ENCODE results near the gene RIMKLB. TPM values are rescaled to one million over a fixed set of nuclear protein-coding genes. Genes with fewer than 3 reads are reported as not detected.
A peak's percentile ranks its signal among the peaks of the same experiment; 100 is the strongest.

RIMKLB gene
- polyA plus RNA-seq, 1 experiment: 22.0 TPM

- no peaks in the 10 kb centered on the region for H3K27me3 ChIP-seq (ENCODE audit: control insufficient read depth, insufficient read depth, low read length)
- no peak overlapping the region for H3K27ac ChIP-seq (ENCODE audit: low read depth, low read length)
- ChIA-PET CTCF (no interaction called here), POLR2A (no interaction called here)
- no peaks in the 10 kb centered on the region for H3K9me3 ChIP-seq (ENCODE audit: control insufficient read depth, insufficient read depth, low read length)
- no peak overlapping the region for H3K4me3 ChIP-seq (ENCODE audit: low read depth, low read length)
- TF ChIP-seq, protein P1, sequence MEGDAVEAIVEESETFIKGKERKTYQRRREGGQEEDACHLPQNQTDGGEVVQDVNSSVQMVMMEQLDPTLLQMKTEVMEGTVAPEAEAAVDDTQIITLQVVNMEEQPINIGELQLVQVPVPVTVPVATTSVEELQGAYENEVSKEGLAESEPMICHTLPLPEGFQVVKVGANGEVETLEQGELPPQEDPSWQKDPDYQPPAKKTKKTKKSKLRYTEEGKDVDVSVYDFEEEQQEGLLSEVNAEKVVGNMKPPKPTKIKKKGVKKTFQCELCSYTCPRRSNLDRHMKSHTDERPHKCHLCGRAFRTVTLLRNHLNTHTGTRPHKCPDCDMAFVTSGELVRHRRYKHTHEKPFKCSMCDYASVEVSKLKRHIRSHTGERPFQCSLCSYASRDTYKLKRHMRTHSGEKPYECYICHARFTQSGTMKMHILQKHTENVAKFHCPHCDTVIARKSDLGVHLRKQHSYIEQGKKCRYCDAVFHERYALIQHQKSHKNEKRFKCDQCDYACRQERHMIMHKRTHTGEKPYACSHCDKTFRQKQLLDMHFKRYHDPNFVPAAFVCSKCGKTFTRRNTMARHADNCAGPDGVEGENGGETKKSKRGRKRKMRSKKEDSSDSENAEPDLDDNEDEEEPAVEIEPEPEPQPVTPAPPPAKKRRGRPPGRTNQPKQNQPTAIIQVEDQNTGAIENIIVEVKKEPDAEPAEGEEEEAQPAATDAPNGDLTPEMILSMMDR (IDR thresholded peaks at IDR 0.05; ENCODE audit: low read depth, low read length): no peak
- no peak for DNase-seq (ENCODE audit: low read depth, low spot score)
Measured at GRCh38 chr12:8821591-8821990, 123.8 kb downstream of the RIMKLB start.

DNA sequence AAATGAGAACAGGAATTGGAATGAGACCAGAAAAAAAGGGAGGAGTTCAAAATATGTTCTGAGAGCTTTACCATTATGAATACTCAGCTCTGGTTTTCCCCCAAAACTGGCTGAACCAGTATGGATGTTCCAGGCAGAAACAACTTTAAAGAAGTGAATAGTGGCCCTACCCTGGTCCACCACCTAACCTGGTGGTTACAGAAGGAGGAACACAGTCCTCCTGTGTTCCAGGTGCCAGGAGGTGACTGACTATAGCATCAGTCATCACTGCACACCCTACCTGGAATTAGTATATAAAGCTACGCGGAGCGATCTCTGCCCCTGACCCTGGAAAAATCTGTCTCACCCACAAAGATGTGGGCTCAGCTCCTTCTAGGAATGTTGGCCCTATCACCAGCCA is 124.5 kb downstream of the RIMKLB start, which contains the start of gene A2ML1:
TSS of gene A2ML1 (plus strand) at position 324 of the 400 bp plus-strand sequence. CDS start at position 355, 31 bp downstream.
- Histone ChIP-seq H3K9me3 (ENCODE audit: control insufficient read depth, insufficient read depth, low read length) (no peaks in the 10 kb centered on the region), H3K27ac (ENCODE audit: low read depth, low read length) (no peak within 1 kb of the TSS), H3K27me3 (ENCODE audit: control insufficient read depth, insufficient read depth, low read length) (no peaks in the 10 kb centered on the region), H3K4me3 (ENCODE audit: low read depth, low read length) (no peak within 1 kb of the TSS)
- TF ChIP-seq, protein P1 (IDR thresholded peaks at IDR 0.05; ENCODE audit: low read depth, low read length): no peak
- no peak for DNase-seq (ENCODE audit: low read depth, low spot score)
- ChIA-PET POLR2A (no interaction called here), CTCF (interaction anchor here (0.8 kb wide), 1 partner anchor 141 kb away, joined by 5 read pairs; no protein-coding TSS in a partner anchor)

DNA sequence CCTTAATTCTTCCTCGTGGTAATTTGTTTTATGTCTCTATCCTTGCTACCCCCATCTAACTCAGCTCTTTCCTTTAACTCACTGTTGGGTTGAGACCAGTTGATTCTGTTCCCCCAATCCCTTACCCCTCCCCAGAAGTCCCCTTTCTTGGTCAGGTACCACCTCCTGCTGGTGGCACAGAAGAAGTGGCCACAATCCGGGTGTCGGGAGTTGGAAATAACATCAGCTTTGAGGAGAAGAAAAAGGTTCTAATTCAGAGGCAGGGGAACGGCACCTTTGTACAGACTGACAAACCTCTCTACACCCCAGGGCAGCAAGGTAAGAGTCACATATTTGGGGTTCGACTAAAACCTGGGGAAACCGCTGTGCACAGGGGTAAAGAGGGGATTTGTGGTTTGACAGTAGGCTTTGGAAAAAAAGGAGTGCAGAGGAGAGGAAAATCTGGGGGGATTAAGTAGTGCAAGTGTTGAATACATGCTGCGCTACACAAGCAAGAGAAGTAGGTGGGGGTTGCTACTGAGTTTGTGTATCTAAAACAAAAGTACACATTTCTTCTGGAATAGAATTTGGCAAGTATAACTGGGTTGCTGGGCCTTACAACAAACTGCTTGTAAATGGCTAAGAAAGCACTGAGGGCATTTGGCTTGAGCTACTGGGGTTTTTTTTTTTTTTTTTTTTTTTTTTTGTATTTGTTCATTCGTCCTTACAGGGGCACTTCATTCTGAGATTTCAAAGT is 125.9 kb downstream of the RIMKLB start:
- ChIA-PET POLR2A (no interaction called here), CTCF (interaction anchor here (0.6 to 3.8 kb wide), 21 partner anchors 9 to 280 kb away, joined by 3 to 38 read pairs (median 5); no protein-coding TSS in a partner anchor)
- TF ChIP-seq, protein P1 (IDR thresholded peaks at IDR 0.05; ENCODE audit: low read depth, low read length): peak; percentile 62
- Histone ChIP-seq H3K27ac (ENCODE audit: low read depth, low read length) (no peak overlapping the region), H3K27me3 (ENCODE audit: control insufficient read depth, insufficient read depth, low read length) (no peaks in the 10 kb centered on the region), H3K4me3 (ENCODE audit: low read depth, low read length) (no peak overlapping the region), H3K9me3 (ENCODE audit: control insufficient read depth, insufficient read depth, low read length) (no peaks in the 10 kb centered on the region)
- DNase-seq (ENCODE audit: low read depth, low spot score): no peak

GRCh38 chr12:8827551-8828256 is 129.9 kb downstream of the RIMKLB start:
- CTCF ChIA-PET: interaction anchor here (3.8 kb wide), 1 partner anchor 63 kb away, joined by 17 read pairs; no protein-coding TSS in a partner anchor

More at GRCh38 chr12:8827551-8828256, 129.9 kb downstream of the RIMKLB start:
- POLR2A ChIA-PET: no interaction called here
- Histone ChIP-seq H3K27ac (ENCODE audit: low read depth, low read length) (no peak overlapping the region), H3K9me3 (ENCODE audit: control insufficient read depth, insufficient read depth, low read length) (no peaks in the 10 kb centered on the region), H3K27me3 (ENCODE audit: control insufficient read depth, insufficient read depth, low read length) (no peaks in the 10 kb centered on the region), H3K4me3 (ENCODE audit: low read depth, low read length) (no peak overlapping the region)
- TF ChIP-seq, protein P1 (IDR thresholded peaks at IDR 0.05; ENCODE audit: low read depth, low read length): no peak
- DNase-seq (ENCODE audit: low read depth, low spot score): no peak
